SK-N-SH (cell line): ENCODE measurements around the gene UNCX. TPM values are rescaled to one million over a fixed set of nuclear protein-coding genes. Genes with fewer than 3 reads are reported as not detected.

Source experiments
- CTCF ChIA-PET: fragments of 300-600, 350-600 bp; formaldehyde crosslinking; extraction: SDS; loops from one replicate; lab custom pipeline; 2021; lab: Yijun Ruan, JAX
- POLR2A ChIA-PET: fragments of 350-600 bp; sonication (Branson Sonifier 250); formaldehyde crosslinking; extraction: SDS; loops from one replicate; lab custom pipeline; 2020; ENCODE audit warnings: antibody characterized with exemption, inconsistent platforms; lab: Yijun Ruan, JAX
- DNase-seq: peaks from one replicate; pipeline ENCODE4 v3.0.0; 2012
- H2AFZ ChIP-seq: fragments of 200-600 bp; sonication (generic); 2 replicates; pipeline ENCODE4 v1.8.1; 2016; ENCODE audit warnings: antibody characterized with exemption, mild to moderate bottlenecking, low read depth
- H3F3A ChIP-seq: fragments of 200-600 bp; sonication (generic); replicated peaks from 2 replicates; pipeline ENCODE3; 2016; ENCODE audit warnings: antibody characterized with exemption, mild to moderate bottlenecking; ENCODE audit not compliant: insufficient read depth
- H3K27ac ChIP-seq, 2 experiments: fragments of 200-500 bp in 1 of 2; fragments of 200-600 bp in 1 of 2; sonication (Bioruptor generic) in 1 of 2; sonication (generic), shearing (Covaris generic) in 1 of 2; 2 replicates each; pipeline versions ENCODE4 v1.5.1 to v1.6.1; 2014 to 2016; ENCODE audit warnings: low read depth in 2 of 2, inconsistent platforms in 1 of 2, low read length in 1 of 2, mild to moderate bottlenecking in 1 of 2, mixed read lengths in 1 of 2
- H3K27me3 ChIP-seq: fragments of 200-600 bp; sonication (generic), shearing (Covaris generic); 2 replicates; pipeline ENCODE4 v1.6.1; 2016; ENCODE audit warnings: mixed run types; ENCODE audit not compliant: insufficient read depth
- H3K36me3 ChIP-seq, 2 experiments: fragments of 200-500 bp in 1 of 2; fragments of 200-600 bp in 1 of 2; sonication (Bioruptor generic) in 1 of 2; sonication (generic) in 1 of 2; replicated peaks in 1 of 2; 2 replicates each; pipeline versions ENCODE3 to v1.5.1; 2014 to 2016; ENCODE audit warnings: low read length in 1 of 2, mild to moderate bottlenecking in 1 of 2; ENCODE audit not compliant: insufficient read depth in 2 of 2, control insufficient read depth in 1 of 2
- H3K4me1 ChIP-seq, 2 experiments: fragments of 200-500 bp in 1 of 2; fragments of 200-600 bp in 1 of 2; sonication (Bioruptor generic) in 1 of 2; sonication (generic), shearing (Covaris generic) in 1 of 2; 2 replicates each; pipeline versions ENCODE4 v1.5.1 to v1.6.1; 2014 to 2016; ENCODE audit warnings: low read depth in 1 of 2, low read length in 1 of 2, mixed run types in 1 of 2; ENCODE audit not compliant: insufficient read depth in 2 of 2, control insufficient read depth in 1 of 2
- H3K4me2 ChIP-seq: fragments of 200-600 bp; sonication (generic), shearing (Covaris generic); 2 replicates; pipeline ENCODE4 v1.6.1; 2017; ENCODE audit warnings: mixed run types
- H3K4me3 ChIP-seq, 2 experiments: fragments of 200-500 bp in 1 of 2; fragments of 200-600 bp in 1 of 2; sonication (Bioruptor generic) in 1 of 2; sonication (generic), shearing (Covaris generic) in 1 of 2; 2 replicates each; pipeline versions ENCODE4 v1.5.1 to v1.8.1; 2014 to 2016; ENCODE audit warnings: low read depth in 2 of 2, inconsistent platforms in 1 of 2, low read length in 1 of 2, mild to moderate bottlenecking in 1 of 2, mixed read lengths in 1 of 2, moderate library complexity in 1 of 2
- H3K79me2 ChIP-seq: fragments of 200-600 bp; sonication (generic); 2 replicates; pipeline ENCODE4 v1.8.1; 2017; ENCODE audit warnings: mild to moderate bottlenecking; ENCODE audit not compliant: insufficient read depth
- H3K9ac ChIP-seq: fragments of 200-600 bp; sonication (generic); 2 replicates; pipeline ENCODE4 v1.6.1; 2017; ENCODE audit warnings: mixed run types
- H3K9me2 ChIP-seq: fragments of 200-600 bp; sonication (generic); 2 replicates; pipeline ENCODE4 v1.6.1; 2017; ENCODE audit warnings: mixed run types
- H3K9me3 ChIP-seq: fragments of 200-600 bp; sonication (generic); 2 replicates; pipeline ENCODE4 v1.6.1; 2017; ENCODE audit warnings: mixed run types, mild to moderate bottlenecking, moderate library complexity
- H4K20me1 ChIP-seq: fragments of 200-600 bp; sonication (generic); 2 replicates; pipeline ENCODE4 v1.6.1; 2017; ENCODE audit warnings: mild to moderate bottlenecking, mixed run types; ENCODE audit not compliant: insufficient read depth
- ELF1 ChIP-seq: IDR thresholded peaks from 2 replicates; pipeline ENCODE4 v1.4.0; 2012
- EZH2phosphoT487 ChIP-seq: fragments of 200-600 bp; sonication (generic); IDR thresholded peaks from 2 replicates; pipeline ENCODE4 v1.6.1; 2017; ENCODE audit warnings: low read depth, mixed run types, mild to moderate bottlenecking, antibody characterized with exemption, moderate library complexity, borderline replicate concordance
- FOSL2 ChIP-seq: IDR thresholded peaks from 2 replicates; pipeline ENCODE4 v1.4.0; 2012; ENCODE audit warnings: low read depth, mild to moderate bottlenecking, moderate library complexity, borderline replicate concordance
- FOXJ3 ChIP-seq: sonication (generic); formaldehyde crosslinking; IDR thresholded peaks from 2 replicates; pipeline ENCODE4 v1.5.1; 2020; ENCODE audit warnings: mild to moderate bottlenecking, missing genetic modification reagents
- FOXM1 ChIP-seq: IDR thresholded peaks from 2 replicates; pipeline ENCODE4 v1.4.0; 2012; ENCODE audit warnings: low read depth, mild to moderate bottlenecking
- GATA2 ChIP-seq: sonication (generic); formaldehyde crosslinking; IDR thresholded peaks from 2 replicates; pipeline ENCODE4 v1.5.0; 2020; ENCODE audit warnings: mild to moderate bottlenecking, missing genetic modification reagents
- MEF2A ChIP-seq: IDR thresholded peaks from 2 replicates; pipeline ENCODE4 v1.4.0; 2012; ENCODE audit warnings: low read depth, borderline replicate concordance
- TCF12 ChIP-seq: IDR thresholded peaks from 2 replicates; pipeline ENCODE4 v1.4.0; 2012
- TEAD4 ChIP-seq: IDR thresholded peaks from 2 replicates; pipeline ENCODE4 v1.4.0; 2012; ENCODE audit warnings: mild to moderate bottlenecking, borderline replicate concordance; ENCODE audit not compliant: insufficient read depth
- YY1 ChIP-seq: IDR thresholded peaks from 2 replicates; pipeline ENCODE4 v1.4.0; 2012; ENCODE audit warnings: low read depth, mild to moderate bottlenecking
- WGBS: methylation state at CpG from one replicate; pipeline ENCODE4 v1.1.6; 2017; ENCODE audit warnings: low lambda C conversion rate; 5-methylcytosine and 5-hydroxymethylcytosine counted together
- polyA plus RNA-seq, 3 experiments: library from polyadenylated mRNA; depleted of rRNA; stranded (reverse); fragments of >200 nt; gene quantifications; 2 replicates each; pipeline ENCODE4 v1.2.3, GENCODE V29; 2012
- TF ChIP-seq, protein P1 (sequence below): IDR thresholded peaks from 2 replicates; pipeline ENCODE4; 2012
- TF ChIP-seq, protein P2 (sequence below): fragments of 150-350 bp; IDR thresholded peaks from 2 replicates; pipeline ENCODE4 v1.6.1; 2016; ENCODE audit warnings: mild to moderate bottlenecking, low read depth, low read length

Gene UNCX
- polyA plus RNA-seq, 1 of the 3 experiments (the other 2 are of a cell fraction) = not detected

DNA sequence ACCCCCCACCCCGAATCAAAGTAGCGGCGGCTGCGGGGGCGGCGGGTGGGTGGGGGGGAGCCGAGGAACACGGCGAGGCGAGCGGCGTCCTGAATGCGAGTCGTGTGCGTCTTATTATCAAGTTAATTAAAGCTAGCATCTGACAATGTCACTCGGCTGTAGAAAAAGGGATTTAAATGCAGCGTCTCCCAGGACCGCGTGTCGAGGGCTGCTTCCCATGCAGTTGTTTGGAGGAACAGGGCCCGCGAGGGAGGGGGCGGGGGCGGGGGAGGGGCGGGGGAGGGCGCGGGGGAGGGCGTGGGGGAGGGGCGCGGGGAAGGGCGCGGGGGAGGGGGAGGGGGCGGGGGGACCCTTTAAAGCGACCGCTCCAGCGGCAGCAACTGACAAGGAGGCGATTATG lies 2.7 kb upstream of the UNCX start:
- Histone ChIP-seq H3K4me1 (peaks cover 0 to 3% of the 10 kb centered on the region in 2 experiments; a peak in 1 of 4 replicates), H3K9me2 (no peaks in the 10 kb centered on the region), H3F3A (peaks cover 28% of the 10 kb centered on the region), H4K20me1 (peaks cover 66% of the 10 kb centered on the region), H3K27me3 (peaks cover 88% of the 10 kb centered on the region), H3K4me3 (no peak overlapping the region), H3K36me3 (no peaks in the 10 kb centered on the region), H3K9me3 (no peaks in the 10 kb centered on the region), H2AFZ (no peak overlapping the region), H3K9ac (no peak overlapping the region), H3K4me2 (no peak overlapping the region), H3K27ac (no peak overlapping the region), H3K79me2 (no peaks in the 10 kb centered on the region)
- ChIA-PET CTCF (interaction anchor here (0.7 to 2.5 kb wide), 7 partner anchors 9 to 183 kb away, joined by 3 to 14 read pairs (median 4); no protein-coding TSS in a partner anchor), POLR2A (no interaction called here)
- no peak for TF ChIP-seq FOSL2
- no peak for TF ChIP-seq ELF1
- no peak for TF ChIP-seq FOXM1
- no peak for TF ChIP-seq YY1
- TF ChIP-seq, protein P1, sequence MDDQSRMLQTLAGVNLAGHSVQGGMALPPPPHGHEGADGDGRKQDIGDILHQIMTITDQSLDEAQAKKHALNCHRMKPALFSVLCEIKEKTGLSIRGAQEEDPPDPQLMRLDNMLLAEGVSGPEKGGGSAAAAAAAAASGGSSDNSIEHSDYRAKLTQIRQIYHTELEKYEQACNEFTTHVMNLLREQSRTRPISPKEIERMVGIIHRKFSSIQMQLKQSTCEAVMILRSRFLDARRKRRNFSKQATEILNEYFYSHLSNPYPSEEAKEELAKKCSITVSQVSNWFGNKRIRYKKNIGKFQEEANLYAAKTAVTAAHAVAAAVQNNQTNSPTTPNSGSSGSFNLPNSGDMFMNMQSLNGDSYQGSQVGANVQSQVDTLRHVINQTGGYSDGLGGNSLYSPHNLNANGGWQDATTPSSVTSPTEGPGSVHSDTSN = no peak
- no peak for TF ChIP-seq MEF2A
- TF ChIP-seq GATA2 = no peak
- TF ChIP-seq, protein P2, sequence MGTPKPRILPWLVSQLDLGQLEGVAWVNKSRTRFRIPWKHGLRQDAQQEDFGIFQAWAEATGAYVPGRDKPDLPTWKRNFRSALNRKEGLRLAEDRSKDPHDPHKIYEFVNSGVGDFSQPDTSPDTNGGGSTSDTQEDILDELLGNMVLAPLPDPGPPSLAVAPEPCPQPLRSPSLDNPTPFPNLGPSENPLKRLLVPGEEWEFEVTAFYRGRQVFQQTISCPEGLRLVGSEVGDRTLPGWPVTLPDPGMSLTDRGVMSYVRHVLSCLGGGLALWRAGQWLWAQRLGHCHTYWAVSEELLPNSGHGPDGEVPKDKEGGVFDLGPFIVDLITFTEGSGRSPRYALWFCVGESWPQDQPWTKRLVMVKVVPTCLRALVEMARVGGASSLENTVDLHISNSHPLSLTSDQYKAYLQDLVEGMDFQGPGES = no peak
- no peak for TF ChIP-seq FOXJ3 (CRISPR knock-in tag)
- TF ChIP-seq TCF12 = no peak
- no peak for DNase-seq
- 7% methylated on average over 35 of the region's 37 CpGs for WGBS

DNA sequence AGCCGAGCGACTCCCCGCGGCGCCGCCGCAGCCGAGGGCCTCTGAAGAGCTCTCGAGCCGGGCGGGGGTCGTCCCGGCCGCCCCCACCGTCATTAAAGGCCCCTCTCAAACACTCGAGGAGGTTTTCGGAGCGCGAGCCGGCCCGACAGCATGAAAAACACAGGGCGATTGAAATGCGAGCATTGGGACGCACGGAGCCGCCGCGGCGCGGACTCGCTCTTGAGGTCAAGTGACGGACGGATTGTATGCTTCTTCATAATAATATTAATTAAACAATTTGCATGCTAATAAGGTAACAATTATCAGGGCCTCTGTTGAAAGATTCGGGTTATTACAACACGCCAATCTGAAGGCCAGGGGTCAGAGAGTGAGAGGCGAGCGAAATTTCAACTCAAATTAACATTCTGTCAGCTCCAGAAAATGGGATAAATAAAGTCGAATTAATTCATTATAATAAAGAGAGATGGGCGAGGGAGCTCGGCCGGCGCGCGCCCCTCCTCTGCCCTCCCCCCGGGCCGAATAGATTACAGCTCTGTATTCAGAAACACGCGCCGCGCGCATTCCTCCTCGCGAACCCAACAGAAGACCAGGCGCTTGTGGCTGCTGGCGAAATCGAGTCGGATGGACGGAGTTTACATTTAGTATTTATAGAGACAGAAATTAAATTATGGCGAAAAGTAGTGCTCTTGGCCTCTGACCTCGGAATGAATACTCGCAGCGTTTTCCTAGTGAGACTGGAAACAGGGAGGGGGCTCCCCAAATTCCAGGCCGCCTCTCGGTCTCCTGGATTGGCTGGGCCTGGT lies 2.1 kb upstream of the UNCX start:
- H3K4me3 ChIP-seq = no peak overlapping the region
- H3K9me3 ChIP-seq = no peaks in the 10 kb centered on the region
- no peak overlapping the region for H2AFZ ChIP-seq
- no peaks in the 10 kb centered on the region for H3K9me2 ChIP-seq
- no peak for TF ChIP-seq TEAD4
- TF ChIP-seq EZH2phosphoT487 = peak; percentile 100
- H3K27me3 ChIP-seq = peaks cover 88% of the 10 kb centered on the region
- no peak overlapping the region for H3K4me2 ChIP-seq
- no peak for DNase-seq
- H3K79me2 ChIP-seq = no peaks in the 10 kb centered on the region
- peaks cover 0 to 3% of the 10 kb centered on the region in 2 experiments; a peak in 1 of 4 replicates for H3K4me1 ChIP-seq
- H3K27ac ChIP-seq = no peak overlapping the region
- CTCF ChIA-PET = interaction anchor here (0.9 to 2.5 kb wide), 10 partner anchors 8 to 202 kb away, joined by 3 to 14 read pairs (median 3); no protein-coding TSS in a partner anchor
- POLR2A ChIA-PET = no interaction called here
- H3K9ac ChIP-seq = no peak overlapping the region
- H3K36me3 ChIP-seq = no peaks in the 10 kb centered on the region
- H3F3A ChIP-seq = peaks cover 28% of the 10 kb centered on the region
- peaks cover 72% of the 10 kb centered on the region for H4K20me1 ChIP-seq
- 26% methylated on average over 64 of the region's 64 CpGs for WGBS
